Activated naive CD8-positive, alpha-beta T cell treated with anti-CD3 and anti-CD28 coated beads, Interleukin-2, amount 50 U/mL, for 24 hours (primary cell): ENCODE measurements around the gene TMEM79.

ENCODE experiments used
- ATAC-seq: fragments of 150-1000 bp; cut with Tn5 transposase; one replicate; pipeline ENCODE4 v1.10.0; 2021
- DNase-seq: peaks from one replicate; pipeline ENCODE4 v3.0.0; 2021
- H3K27ac Mint-ChIP-seq: one replicate; pipeline ENCODE4 v1.8.0; 2021; ENCODE audit warnings: mild to moderate bottlenecking, mixed read lengths
- H3K27me3 Mint-ChIP-seq: one replicate; pipeline ENCODE4 v1.8.0; 2021; ENCODE audit warnings: mixed read lengths
- H3K36me3 Mint-ChIP-seq: one replicate; pipeline ENCODE4 v1.8.0; 2021; ENCODE audit warnings: low read depth, mixed read lengths
- H3K4me1 Mint-ChIP-seq: one replicate; pipeline ENCODE4 v1.8.0; 2021; ENCODE audit warnings: mixed read lengths
- H3K4me3 Mint-ChIP-seq: one replicate; pipeline ENCODE4 v1.8.0; 2021; ENCODE audit warnings: mild to moderate bottlenecking, moderate library complexity, mixed read lengths
- H3K9me3 Mint-ChIP-seq: one replicate; pipeline ENCODE4 v1.8.0; 2021; ENCODE audit warnings: mixed read lengths

Gene TMEM79

DNA sequence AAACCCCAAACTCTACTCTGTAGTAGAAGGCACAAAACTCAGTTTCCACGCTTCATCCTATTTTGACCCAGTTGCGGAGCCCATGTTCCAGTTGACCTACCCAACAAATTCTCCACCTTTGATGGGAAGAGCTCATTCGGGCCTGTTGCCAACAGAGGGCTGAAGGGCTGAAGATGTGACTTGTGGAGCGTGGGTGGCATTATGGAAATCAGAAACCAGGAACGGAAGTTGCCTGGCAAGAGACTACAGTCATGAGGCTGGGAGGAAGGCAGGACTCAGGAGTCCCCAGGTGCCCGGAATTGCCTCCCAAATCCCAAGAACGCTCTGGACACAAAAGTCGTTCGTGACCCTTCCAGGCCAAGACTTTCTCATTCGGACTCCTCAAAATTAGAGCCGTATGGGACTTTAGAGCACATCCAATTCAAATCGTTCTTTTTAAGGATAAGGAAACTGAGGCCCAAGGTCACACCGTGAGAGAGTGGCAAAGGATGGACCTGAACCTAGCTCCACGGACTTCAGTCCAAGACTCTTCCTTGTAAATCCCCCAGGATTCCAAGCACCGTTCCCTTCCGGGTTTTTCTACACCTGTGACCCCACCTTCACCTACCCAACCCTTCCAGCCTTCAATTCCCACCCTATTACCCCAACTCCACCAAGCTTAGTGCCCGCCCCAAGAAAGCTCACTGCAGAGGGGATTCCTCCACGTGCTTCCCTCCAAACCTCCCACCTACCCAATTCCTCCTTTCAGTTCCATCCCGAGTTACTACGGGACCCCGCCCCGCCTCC lies 2.2 kb upstream of the TMEM79 start:
- H3K27ac Mint-ChIP-seq, result peak overlapping the region; percentile 90
- H3K4me3 Mint-ChIP-seq, result peak overlapping the region; percentile 95

DNA sequence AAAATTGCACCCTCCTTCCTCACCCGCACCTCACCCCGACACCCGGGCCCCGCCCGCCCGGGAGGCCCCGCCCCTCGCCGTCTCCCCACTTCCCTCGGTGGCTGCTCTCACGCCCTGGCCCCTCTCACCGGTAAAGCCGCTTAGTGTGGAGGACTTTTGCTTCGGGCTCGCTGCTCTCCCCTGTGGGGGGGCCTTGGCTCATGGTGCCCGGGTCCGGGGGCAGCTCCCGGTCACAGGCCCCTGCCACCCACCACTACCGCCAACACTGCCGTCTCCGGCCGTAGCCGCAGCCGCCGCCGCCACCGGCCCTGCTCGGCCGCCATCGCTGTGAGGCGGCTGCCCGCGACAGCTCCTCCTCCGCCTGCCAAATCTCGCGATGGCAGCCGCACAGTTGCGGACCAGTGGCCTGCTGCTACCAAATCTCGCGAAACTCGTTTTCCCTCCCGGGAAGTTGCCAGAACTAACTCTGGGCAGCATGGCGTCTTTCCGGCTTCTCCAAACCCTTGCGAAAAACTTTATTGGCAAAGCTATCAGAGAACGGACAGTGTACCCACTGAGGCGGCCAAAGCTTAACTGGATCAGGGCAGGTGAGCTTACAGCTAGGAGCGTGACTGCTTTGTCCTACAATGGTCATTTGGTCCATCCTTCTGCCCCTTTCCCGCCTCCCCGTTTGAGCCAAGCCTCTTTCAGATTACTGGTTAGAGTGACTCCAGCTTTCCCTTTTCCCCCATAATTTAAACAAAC lies 1.5 kb upstream of the TMEM79 start, which contains the start of gene SMG5:
Gene SMG5, minus strand, starts transcription at position 347 of the 744 bp plus-strand sequence. Its CDS starts 145 bp downstream, at position 202.
- peak within 1 kb of the TSS; percentile 90 for H3K27ac Mint-ChIP-seq
- peak; percentile 96 for DNase-seq
- no peaks in the 10 kb centered on the region for H3K27me3 Mint-ChIP-seq
- H3K4me1 Mint-ChIP-seq, result peaks cover 37% of the 10 kb centered on the region
- no peaks in the 10 kb centered on the region for H3K9me3 Mint-ChIP-seq
- peak within 1 kb of the TSS; percentile 95 for H3K4me3 Mint-ChIP-seq
- H3K36me3 Mint-ChIP-seq, result peaks cover 29% of the 10 kb centered on the region
- ATAC-seq, result peak; percentile 86

More for the DNA sequence above, 2.2 kb upstream of the TMEM79 start:
- no peaks in the 10 kb centered on the region for H3K9me3 Mint-ChIP-seq
- H3K4me1 Mint-ChIP-seq, result peaks cover 37% of the 10 kb centered on the region
- peaks cover 35% of the 10 kb centered on the region for H3K36me3 Mint-ChIP-seq
- H3K27me3 Mint-ChIP-seq, result no peaks in the 10 kb centered on the region
- peak; percentile 18 for ATAC-seq
- DNase-seq, result peak; percentile 50

DNA sequence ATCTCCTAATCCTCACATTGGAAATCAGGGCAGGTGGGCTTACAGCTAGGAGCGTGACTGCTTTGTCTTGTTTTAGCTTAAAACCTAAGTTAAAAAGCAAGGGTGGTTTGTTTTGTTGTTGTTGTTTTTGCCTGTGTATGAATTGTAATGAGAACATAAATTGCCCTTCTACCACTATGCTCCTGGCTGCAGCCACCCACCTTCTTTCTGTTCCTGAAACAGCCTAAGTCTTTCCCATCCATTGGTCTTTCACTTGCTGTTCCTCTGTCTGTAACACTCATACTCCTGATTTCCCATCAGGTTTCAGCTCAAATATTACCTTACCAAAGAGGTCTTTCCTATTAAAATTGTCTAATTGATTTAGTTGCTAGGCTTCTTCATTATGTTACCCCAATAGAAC lies 604 bp upstream of the TMEM79 start:
- Mint-ChIP-seq H3K27me3 (no peaks in the 10 kb centered on the region), H3K4me1 (peaks cover 37% of the 10 kb centered on the region), H3K4me3 (peak overlapping the region; percentile 95), H3K27ac (peak overlapping the region; percentile 90), H3K36me3 (peaks cover 22% of the 10 kb centered on the region), H3K9me3 (no peaks in the 10 kb centered on the region)
- ATAC-seq (no peak), DNase-seq (no peak)

- peaks cover 19% of the 10 kb centered on the region for H3K36me3 Mint-ChIP-seq
- H3K27me3 Mint-ChIP-seq, result no peaks in the 10 kb centered on the region
- ATAC-seq (no peak), DNase-seq (no peak)
- no peaks in the 10 kb centered on the region for H3K9me3 Mint-ChIP-seq
- H3K4me3 Mint-ChIP-seq, result no peak overlapping the region
- H3K27ac Mint-ChIP-seq, result no peak overlapping the region
- H3K4me1 Mint-ChIP-seq, result peaks cover 34% of the 10 kb centered on the region
Observed at GRCh38 chr1:156284757-156285156, 632 bp downstream of the TMEM79 start.

GRCh38 chr1:156285437-156285836 lies 1.3 kb downstream of the TMEM79 start:
- no peaks in the 10 kb centered on the region for H3K27me3 Mint-ChIP-seq
- no peak overlapping the region for H3K4me3 Mint-ChIP-seq
- peaks cover 15% of the 10 kb centered on the region for H3K36me3 Mint-ChIP-seq
- peaks cover 27% of the 10 kb centered on the region for H3K4me1 Mint-ChIP-seq
- no peaks in the 10 kb centered on the region for H3K9me3 Mint-ChIP-seq
- ATAC-seq, result no peak
- no peak for DNase-seq
- H3K27ac Mint-ChIP-seq, result no peak overlapping the region

DNA sequence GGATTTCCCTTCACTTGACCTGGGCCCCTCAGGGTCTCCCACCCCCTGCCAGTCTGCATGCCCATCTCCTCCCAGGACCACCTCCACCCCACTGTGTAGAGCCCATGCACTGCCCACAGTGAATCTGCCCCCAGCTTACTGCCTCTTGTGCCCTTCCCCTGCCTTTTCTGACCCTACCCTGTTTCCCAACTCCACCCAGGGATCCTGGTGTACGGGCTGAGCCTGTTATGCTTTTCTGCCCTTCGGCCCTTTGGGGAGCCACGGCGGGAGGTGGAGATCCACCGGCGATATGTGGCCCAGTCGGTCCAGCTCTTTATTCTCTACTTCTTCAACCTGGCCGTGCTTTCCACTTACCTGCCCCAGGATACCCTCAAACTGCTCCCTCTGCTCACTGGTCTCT lies 1.9 kb downstream of the TMEM79 start:
- Mint-ChIP-seq H3K4me1 (peaks cover 21% of the 10 kb centered on the region), H3K9me3 (no peaks in the 10 kb centered on the region), H3K27me3 (no peaks in the 10 kb centered on the region), H3K27ac (no peak overlapping the region), H3K36me3 (peaks cover 11% of the 10 kb centered on the region), H3K4me3 (no peak overlapping the region)
- DNase-seq, result no peak
- ATAC-seq, result no peak

GRCh38 chr1:156289857-156290256 lies 5.7 kb downstream of the TMEM79 start:
- Mint-ChIP-seq H3K27me3 (no peaks in the 10 kb centered on the region), H3K4me1 (peaks cover 9% of the 10 kb centered on the region), H3K9me3 (no peaks in the 10 kb centered on the region), H3K4me3 (no peak overlapping the region), H3K36me3 (peaks cover 7% of the 10 kb centered on the region), H3K27ac (no peak overlapping the region)
- DNase-seq (no peak), ATAC-seq (no peak)

DNA sequence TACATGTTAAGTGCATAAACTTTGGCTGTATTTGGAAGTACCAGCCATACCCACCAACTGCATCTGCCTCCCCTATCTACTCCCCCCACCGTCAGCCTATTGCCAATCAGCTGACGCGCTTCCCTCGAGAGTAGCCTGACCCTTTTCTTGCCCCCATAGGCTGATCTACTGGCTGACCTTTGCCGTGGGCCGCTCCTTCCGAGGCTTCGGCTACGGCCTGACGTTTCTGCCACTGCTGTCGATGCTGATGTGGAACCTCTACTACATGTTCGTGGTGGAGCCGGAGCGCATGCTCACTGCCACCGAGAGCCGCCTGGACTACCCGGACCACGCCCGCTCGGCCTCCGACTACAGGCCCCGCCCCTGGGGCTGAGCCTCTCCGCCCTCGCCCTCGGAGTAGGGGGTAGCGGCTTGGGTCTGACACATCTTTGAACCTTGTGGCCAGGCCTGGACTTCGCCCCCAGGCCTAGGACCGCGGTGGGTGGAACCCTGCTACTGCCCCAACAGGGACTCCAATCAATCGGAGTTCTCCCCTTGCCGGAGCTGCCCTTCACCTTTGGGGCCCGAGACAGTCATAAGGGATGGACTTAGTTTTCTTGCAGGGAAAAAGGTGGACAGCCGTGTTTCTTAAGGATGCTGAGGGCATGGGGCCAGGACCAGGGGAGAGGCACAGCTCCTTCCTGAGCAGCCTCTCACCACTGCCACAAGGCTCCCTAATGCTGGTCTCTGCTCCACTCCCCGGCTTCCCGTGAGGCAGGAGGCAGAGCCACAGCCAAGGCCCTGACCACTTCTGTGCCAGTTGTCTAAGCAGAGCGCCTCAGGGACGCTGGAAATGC lies 7.3 kb downstream of the TMEM79 start:
- Mint-ChIP-seq H3K36me3 (peaks cover 6% of the 10 kb centered on the region), H3K27ac (peak overlapping the region; percentile 27), H3K9me3 (no peaks in the 10 kb centered on the region), H3K27me3 (no peaks in the 10 kb centered on the region), H3K4me1 (peaks cover 18% of the 10 kb centered on the region), H3K4me3 (peak overlapping the region; percentile 49)
- DNase-seq (peak; percentile 29), ATAC-seq (no peak)

GRCh38 chr1:156293098-156293434 lies 8.9 kb downstream of the TMEM79 start:
- ATAC-seq, result no peak
- DNase-seq, result no peak
- Mint-ChIP-seq H3K36me3 (peaks cover 4% of the 10 kb centered on the region), H3K4me1 (peaks cover 18% of the 10 kb centered on the region), H3K9me3 (no peaks in the 10 kb centered on the region), H3K27me3 (no peaks in the 10 kb centered on the region), H3K27ac (no peak overlapping the region), H3K4me3 (no peak overlapping the region)

DNA sequence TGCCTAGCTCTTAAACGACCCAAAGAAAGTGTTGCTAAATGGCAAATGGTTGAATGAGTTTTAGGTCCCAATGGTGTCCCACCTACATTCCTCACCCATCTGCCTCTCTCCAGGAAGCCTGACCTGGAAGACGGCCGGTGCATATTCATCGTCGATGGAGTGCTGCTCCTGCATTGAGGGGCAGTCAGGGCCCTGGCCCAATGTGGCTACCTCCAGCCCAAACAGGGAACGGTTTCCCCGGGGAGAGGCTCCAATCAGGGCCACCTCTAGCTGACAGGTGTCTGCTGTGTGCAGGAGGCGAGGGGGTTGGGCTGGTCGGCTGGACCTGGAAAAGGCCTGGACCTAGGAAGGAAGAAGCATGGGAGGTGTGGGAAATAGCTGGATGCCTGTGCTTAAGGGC lies 9.8 kb downstream of the TMEM79 start:
- Mint-ChIP-seq H3K27ac (no peak overlapping the region), H3K4me3 (no peak overlapping the region), H3K36me3 (peaks cover 1% of the 10 kb centered on the region), H3K9me3 (no peaks in the 10 kb centered on the region), H3K27me3 (no peaks in the 10 kb centered on the region), H3K4me1 (peaks cover 18% of the 10 kb centered on the region)
- DNase-seq (no peak), ATAC-seq (no peak)

GRCh38 chr1:156295391-156295947 lies 11.3 kb downstream of the TMEM79 start, which contains the start of gene GLMP:
GLMP (minus strand) TSS chr1:156295679; CDS start chr1:156295645, 34 bp downstream.
- H3K9me3 Mint-ChIP-seq, result no peaks in the 10 kb centered on the region
- peaks cover 18% of the 10 kb centered on the region for H3K4me1 Mint-ChIP-seq
- peak within 1 kb of the TSS; percentile 83 for H3K4me3 Mint-ChIP-seq
- H3K27ac Mint-ChIP-seq, result peak within 1 kb of the TSS; percentile 68
- DNase-seq (peak; percentile 59), ATAC-seq (peak; percentile 81)
- H3K36me3 Mint-ChIP-seq, result peaks cover 1% of the 10 kb centered on the region
- no peaks in the 10 kb centered on the region for H3K27me3 Mint-ChIP-seq

GRCh38 chr1:156298852-156299357 lies 14.8 kb downstream of the TMEM79 start, which contains the start of gene VHLL:
VHLL (minus strand) TSS chr1:156299307; CDS start chr1:156299189, 118 bp downstream.
- DNase-seq, result no peak
- H3K4me3 Mint-ChIP-seq, result no peak within 1 kb of the TSS
- ATAC-seq, result no peak
- no peaks in the 10 kb centered on the region for H3K27me3 Mint-ChIP-seq
- H3K27ac Mint-ChIP-seq, result no peak within 1 kb of the TSS
- peaks cover 9% of the 10 kb centered on the region for H3K36me3 Mint-ChIP-seq
- peaks cover 16% of the 10 kb centered on the region for H3K4me1 Mint-ChIP-seq
- no peaks in the 10 kb centered on the region for H3K9me3 Mint-ChIP-seq

DNA sequence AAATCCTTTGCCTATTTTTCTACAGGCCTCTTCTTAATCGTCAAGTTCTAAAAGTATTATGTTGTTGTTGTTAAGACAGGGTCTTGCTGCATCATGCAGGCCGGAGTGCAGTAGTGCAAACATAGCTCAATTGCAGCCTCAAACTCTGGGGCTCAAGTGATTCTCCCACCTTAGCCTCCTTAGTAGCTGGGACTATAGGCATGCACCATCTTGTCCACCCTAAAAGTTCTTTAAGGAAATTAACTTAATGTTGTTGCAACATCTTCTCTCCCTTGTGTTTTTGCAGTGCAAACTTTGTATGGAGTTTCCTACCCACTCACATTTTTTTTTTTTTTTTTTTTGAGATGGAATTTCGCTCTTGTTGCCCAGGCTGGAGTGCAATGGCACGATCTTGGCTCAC lies 19.1 kb downstream of the TMEM79 start:
- DNase-seq, result no peak
- no peak for ATAC-seq
- Mint-ChIP-seq H3K36me3 (peaks cover 26% of the 10 kb centered on the region), H3K27me3 (no peaks in the 10 kb centered on the region), H3K9me3 (no peaks in the 10 kb centered on the region), H3K4me1 (no peaks in the 10 kb centered on the region), H3K27ac (peak overlapping the region; percentile 11), H3K4me3 (no peak overlapping the region)

- Mint-ChIP-seq H3K4me3 (no peak overlapping the region), H3K27me3 (no peaks in the 10 kb centered on the region), H3K27ac (no peak overlapping the region), H3K9me3 (no peaks in the 10 kb centered on the region), H3K36me3 (peaks cover 41% of the 10 kb centered on the region), H3K4me1 (no peaks in the 10 kb centered on the region)
- DNase-seq (no peak), ATAC-seq (no peak)
Observed at GRCh38 chr1:156305215-156305614, 21.1 kb downstream of the TMEM79 start.
